Measurements from ENCODE around the gene STX11.

The STX11 gene

DNA sequence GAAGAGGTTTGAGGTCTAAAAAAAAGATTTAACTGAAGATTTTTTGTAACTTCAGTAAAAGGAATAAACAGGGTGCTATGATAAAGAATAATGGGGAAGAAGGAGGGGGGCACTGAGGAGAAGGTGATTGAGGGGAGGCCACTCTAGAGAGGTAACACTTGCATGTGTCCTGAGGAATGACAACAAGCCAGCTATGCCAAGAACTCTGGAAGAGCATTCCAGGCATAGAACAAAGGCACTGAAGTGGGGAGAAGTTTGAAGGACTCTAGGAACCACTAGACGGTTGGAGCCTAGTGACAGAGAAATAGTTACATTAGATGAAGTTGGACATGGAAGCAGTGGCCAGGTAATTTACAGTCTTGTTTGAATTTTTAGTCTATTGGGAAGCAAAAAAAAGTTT, 44.1 kb upstream of the STX11 start:
- Histone ChIP-seq H3K4me1 (ENCODE audit: control insufficient read depth in 1 of 2, insufficient read depth in 2 of 2, low read length in 2 of 2) (peaks cover 0 to 4% of the 10 kb centered on the region in 2 experiments), H3K14ac (ENCODE audit: low read length) (no peak overlapping the region), H3K79me2 (ENCODE audit: control insufficient read depth, insufficient read depth, low read length, poor library complexity) (no peaks in the 10 kb centered on the region), H2AFZ (ENCODE audit: insufficient read depth, low read length, poor library complexity) (no peak overlapping the region), H3K4ac (ENCODE audit: low read depth, low read length) (no peak overlapping the region), H4K12ac (ENCODE audit: low read depth, low read length) (no peak overlapping the region), H3K4me3 (ENCODE audit: low read depth, low read length) (no peak overlapping the region), H2BK12ac (ENCODE audit: low read length) (no peak overlapping the region), H3K27me3 (ENCODE audit: insufficient read depth, low read length) (no peaks in the 10 kb centered on the region), H3K18ac (ENCODE audit: low read length) (no peak overlapping the region), H2AK5ac (ENCODE audit: low read length) (no peak overlapping the region), H4K8ac (ENCODE audit: low read depth, low read length) (no peak overlapping the region), H3K23ac (ENCODE audit: low read length) (no peak overlapping the region), H3K79me1 (ENCODE audit: low read length) (no peaks in the 10 kb centered on the region), H3K4me2 (ENCODE audit: low read length) (no peak overlapping the region), H2BK120ac (ENCODE audit: insufficient read depth, low read length, poor library complexity) (no peak overlapping the region), H3K9me3 (ENCODE audit: insufficient read depth, low read depth, low read length) (no peaks in the 10 kb centered on the region), H4K91ac (ENCODE audit: low read depth, low read length) (no peak overlapping the region), H2BK5ac (ENCODE audit: low read depth, low read length, poor library complexity) (no peak overlapping the region), H3K27ac (ENCODE audit: low read depth, low read length) (no peak overlapping the region), H3K9ac (ENCODE audit: low read length) (no peak overlapping the region), H3K36me3 (ENCODE audit: control insufficient read depth in 1 of 2, insufficient read depth in 2 of 2, low read length in 2 of 2) (no peaks in the 10 kb centered on the region)
- DNase-seq = peak in 1 of 2 donors; percentile 5
- no CpG with 5 or more reads among the region's 1 CpG for WGBS (ENCODE audit: extremely low coverage, insufficient coverage, insufficient read length)

- no peaks in the 10 kb centered on the region for H3K79me2 ChIP-seq (ENCODE audit: control insufficient read depth, insufficient read depth, low read length, poor library complexity)
- H4K8ac ChIP-seq (ENCODE audit: low read depth, low read length) = no peak overlapping the region
- peak overlapping the region; percentile 49 for H3K4me3 ChIP-seq (ENCODE audit: low read depth, low read length)
- no peak overlapping the region for H4K12ac ChIP-seq (ENCODE audit: low read depth, low read length)
- no peak overlapping the region for H3K23ac ChIP-seq (ENCODE audit: low read length)
- H3K36me3 ChIP-seq (ENCODE audit: control insufficient read depth in 1 of 2, insufficient read depth in 2 of 2, low read length in 2 of 2) = no peaks in the 10 kb centered on the region
- H3K9ac ChIP-seq (ENCODE audit: low read length) = no peak overlapping the region
- no CpG with 5 or more reads among the region's 5 CpGs for WGBS (ENCODE audit: extremely low coverage, insufficient coverage, insufficient read length)
- no peak overlapping the region for H4K91ac ChIP-seq (ENCODE audit: low read depth, low read length)
- no peak overlapping the region for H3K18ac ChIP-seq (ENCODE audit: low read length)
- no peak overlapping the region for H3K27ac ChIP-seq (ENCODE audit: low read depth, low read length)
- H3K4ac ChIP-seq (ENCODE audit: low read depth, low read length) = no peak overlapping the region
- H3K4me1 ChIP-seq (ENCODE audit: control insufficient read depth in 1 of 2, insufficient read depth in 2 of 2, low read length in 2 of 2) = peaks cover 0 to 4% of the 10 kb centered on the region in 2 experiments
- H2BK5ac ChIP-seq (ENCODE audit: low read depth, low read length, poor library complexity) = no peak overlapping the region
- H3K27me3 ChIP-seq (ENCODE audit: insufficient read depth, low read length) = no peaks in the 10 kb centered on the region
- no peak overlapping the region for H2AFZ ChIP-seq (ENCODE audit: insufficient read depth, low read length, poor library complexity)
- H3K4me2 ChIP-seq (ENCODE audit: low read length) = no peak overlapping the region
- no peaks in the 10 kb centered on the region for H3K9me3 ChIP-seq (ENCODE audit: insufficient read depth, low read depth, low read length)
- no peak overlapping the region for H3K14ac ChIP-seq (ENCODE audit: low read length)
- no peak overlapping the region for H2AK5ac ChIP-seq (ENCODE audit: low read length)
- H2BK120ac ChIP-seq (ENCODE audit: insufficient read depth, low read length, poor library complexity) = no peak overlapping the region
- DNase-seq = no peak
- H2BK12ac ChIP-seq (ENCODE audit: low read length) = no peak overlapping the region
- H3K79me1 ChIP-seq (ENCODE audit: low read length) = no peaks in the 10 kb centered on the region
Observed at GRCh38 chr6:144110210-144110609, 40.1 kb upstream of the STX11 start.

DNA sequence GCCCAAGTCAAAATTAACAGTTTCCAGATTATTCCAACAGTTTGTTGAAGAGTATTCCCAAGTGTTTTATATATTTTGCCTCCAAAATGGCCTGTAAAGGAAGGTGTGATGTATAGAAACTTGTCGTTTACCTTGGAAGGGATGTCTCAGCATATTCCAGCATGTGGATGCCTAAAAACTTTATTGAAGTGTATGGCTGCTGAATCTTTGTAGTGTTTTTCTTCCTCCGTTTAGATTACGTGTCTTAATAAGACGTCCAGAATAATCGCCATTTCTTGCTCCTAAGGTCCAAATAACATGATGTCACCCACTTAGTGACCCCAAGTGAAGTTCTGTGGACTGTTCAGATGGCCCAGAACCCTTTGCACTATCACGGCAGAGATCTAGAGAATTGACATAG, 37.0 kb upstream of the STX11 start:
- Histone ChIP-seq H3K4me1 (ENCODE audit: control insufficient read depth in 1 of 2, insufficient read depth in 2 of 2, low read length in 2 of 2) (no peaks in the 10 kb centered on the region), H3K36me3 (ENCODE audit: control insufficient read depth in 1 of 2, insufficient read depth in 2 of 2, low read length in 2 of 2) (no peaks in the 10 kb centered on the region), H3K79me2 (ENCODE audit: control insufficient read depth, insufficient read depth, low read length, poor library complexity) (no peaks in the 10 kb centered on the region), H2BK12ac (ENCODE audit: low read length) (no peak overlapping the region), H3K18ac (ENCODE audit: low read length) (no peak overlapping the region), H3K27ac (ENCODE audit: low read depth, low read length) (no peak overlapping the region), H4K8ac (ENCODE audit: low read depth, low read length) (no peak overlapping the region), H2BK5ac (ENCODE audit: low read depth, low read length, poor library complexity) (no peak overlapping the region), H3K4me3 (ENCODE audit: low read depth, low read length) (no peak overlapping the region), H3K14ac (ENCODE audit: low read length) (no peak overlapping the region), H3K23ac (ENCODE audit: low read length) (no peak overlapping the region), H3K79me1 (ENCODE audit: low read length) (no peaks in the 10 kb centered on the region), H2AK5ac (ENCODE audit: low read length) (no peak overlapping the region), H3K27me3 (ENCODE audit: insufficient read depth, low read length) (no peaks in the 10 kb centered on the region), H3K4me2 (ENCODE audit: low read length) (no peak overlapping the region), H2BK120ac (ENCODE audit: insufficient read depth, low read length, poor library complexity) (no peak overlapping the region), H3K9me3 (ENCODE audit: insufficient read depth, low read depth, low read length) (no peaks in the 10 kb centered on the region), H4K91ac (ENCODE audit: low read depth, low read length) (no peak overlapping the region), H3K9ac (ENCODE audit: low read length) (no peak overlapping the region), H3K4ac (ENCODE audit: low read depth, low read length) (no peak overlapping the region), H2AFZ (ENCODE audit: insufficient read depth, low read length, poor library complexity) (no peak overlapping the region), H4K12ac (ENCODE audit: low read depth, low read length) (no peak overlapping the region)
- no peak for DNase-seq
- no CpG with 5 or more reads among the region's 6 CpGs for WGBS (ENCODE audit: extremely low coverage, insufficient coverage, insufficient read length)

DNA sequence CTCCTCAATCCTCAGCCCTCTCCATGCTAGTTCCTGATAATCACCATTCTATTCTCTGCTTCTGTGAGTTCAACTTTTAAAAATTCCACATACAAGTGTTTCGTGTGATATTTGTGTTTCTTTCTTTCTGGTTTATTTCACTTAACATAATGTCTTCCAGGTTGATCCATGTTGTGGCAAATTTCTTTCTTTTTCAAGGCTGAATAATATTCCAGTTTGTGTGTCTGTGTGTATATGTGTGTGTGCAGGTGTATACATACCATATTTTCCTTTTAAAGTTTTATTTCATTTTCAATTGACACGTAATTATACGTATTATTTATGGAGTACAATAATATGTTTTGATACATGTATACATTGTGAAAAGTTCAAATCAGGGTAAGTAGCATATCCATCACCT, 35.1 kb upstream of the STX11 start:
- Histone ChIP-seq H4K91ac (ENCODE audit: low read depth, low read length) (no peak overlapping the region), H3K4me3 (ENCODE audit: low read depth, low read length) (no peak overlapping the region), H3K4me1 (ENCODE audit: control insufficient read depth in 1 of 2, insufficient read depth in 2 of 2, low read length in 2 of 2) (no peaks in the 10 kb centered on the region), H3K79me2 (ENCODE audit: control insufficient read depth, insufficient read depth, low read length, poor library complexity) (no peaks in the 10 kb centered on the region), H4K12ac (ENCODE audit: low read depth, low read length) (no peak overlapping the region), H3K9ac (ENCODE audit: low read length) (no peak overlapping the region), H3K4ac (ENCODE audit: low read depth, low read length) (no peak overlapping the region), H3K27me3 (ENCODE audit: insufficient read depth, low read length) (no peaks in the 10 kb centered on the region), H3K18ac (ENCODE audit: low read length) (no peak overlapping the region), H2AFZ (ENCODE audit: insufficient read depth, low read length, poor library complexity) (no peak overlapping the region), H2BK120ac (ENCODE audit: insufficient read depth, low read length, poor library complexity) (no peak overlapping the region), H3K27ac (ENCODE audit: low read depth, low read length) (no peak overlapping the region), H4K8ac (ENCODE audit: low read depth, low read length) (no peak overlapping the region), H3K79me1 (ENCODE audit: low read length) (no peaks in the 10 kb centered on the region), H2AK5ac (ENCODE audit: low read length) (no peak overlapping the region), H2BK5ac (ENCODE audit: low read depth, low read length, poor library complexity) (no peak overlapping the region), H3K23ac (ENCODE audit: low read length) (no peak overlapping the region), H3K36me3 (ENCODE audit: control insufficient read depth in 1 of 2, insufficient read depth in 2 of 2, low read length in 2 of 2) (no peaks in the 10 kb centered on the region), H3K4me2 (ENCODE audit: low read length) (no peak overlapping the region), H3K14ac (ENCODE audit: low read length) (no peak overlapping the region), H3K9me3 (ENCODE audit: insufficient read depth, low read depth, low read length) (no peaks in the 10 kb centered on the region), H2BK12ac (ENCODE audit: low read length) (no peak overlapping the region)
- DNase-seq = no peak
- WGBS (ENCODE audit: extremely low coverage, insufficient coverage, insufficient read length) = no CpG with 5 or more reads among the region's 3 CpGs
